Activated T-helper 1 cell treated with anti-CD3 and anti-CD28 coated beads, Interleukin-2, amount 50 U/mL, for 16 hours (primary cell): ENCODE measurements around the gene NODAL.
"Not testable (repeated sequence)": the region's sequence is repeated elsewhere in the genome, so short reads cannot be mapped to it uniquely, and the experiment has no call there.

Experiments used
- DNase-seq, 2 donors: peaks; one replicate each; pipeline ENCODE4 v3.0.0-alpha.2; 2020; ENCODE audit warnings: low read depth in 1 of 2, low spot score in 1 of 2

NODAL gene

DNA sequence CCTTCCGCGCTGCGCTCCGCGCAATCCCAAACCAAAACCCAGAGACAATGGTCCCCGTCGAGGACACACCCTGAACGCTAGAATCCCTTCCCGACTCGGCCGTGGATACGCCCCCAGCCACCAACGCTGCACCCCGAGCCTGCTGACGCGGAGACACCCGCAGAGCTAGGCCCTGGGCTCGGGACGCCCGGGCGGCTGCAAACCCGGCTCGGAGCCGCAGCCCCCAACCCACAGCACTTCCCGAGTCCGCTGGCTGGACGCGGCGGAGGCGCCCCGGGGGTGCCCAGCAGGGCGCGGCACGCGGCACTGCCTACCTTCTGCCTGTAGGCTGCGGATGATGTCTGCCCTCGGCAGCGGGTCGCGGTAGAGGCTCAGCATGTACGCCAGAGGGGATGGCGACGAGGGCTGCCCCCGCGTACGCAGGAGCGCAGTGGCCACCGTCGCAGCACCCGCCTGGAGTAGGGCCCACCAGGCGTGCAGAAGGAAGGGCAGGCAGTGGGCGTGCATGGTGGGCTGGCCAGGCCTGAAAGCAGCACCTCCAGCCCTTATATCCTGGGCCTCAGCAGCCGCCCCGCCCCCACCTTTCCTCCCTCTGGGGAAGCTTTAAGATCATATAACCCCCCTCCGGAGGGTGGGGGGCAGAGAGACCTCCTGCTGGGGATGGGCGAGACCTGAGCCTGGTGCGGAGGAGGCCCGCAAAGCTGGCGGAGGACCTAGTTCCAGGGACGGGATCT, at the start of gene NODAL:
Gene NODAL (minus strand): TSS at position 521 of the 734 bp plus-strand sequence. CDS start 14 bp downstream, at position 507.
- no peak for DNase-seq

DNA sequence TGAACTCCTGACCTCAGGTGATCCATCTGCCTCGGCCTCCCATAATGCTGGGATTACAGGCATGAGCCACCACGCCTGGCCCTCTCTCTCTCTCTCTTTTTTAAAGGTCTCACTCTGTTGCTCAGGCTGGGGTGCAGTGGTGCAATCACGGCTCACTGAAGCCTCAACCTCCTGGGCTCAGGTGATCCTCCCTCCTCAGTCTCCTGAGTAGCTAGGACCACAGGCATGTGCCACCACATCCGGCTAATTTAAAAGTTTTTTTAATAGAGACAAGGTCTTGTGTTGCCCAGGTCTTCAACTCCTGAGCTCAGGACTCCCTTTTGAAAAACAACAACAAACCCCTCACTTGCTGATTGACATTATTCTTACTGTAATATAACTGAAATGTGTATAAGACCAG, 48.7 kb upstream of the NODAL start:
- DNase-seq: no peak

DNA sequence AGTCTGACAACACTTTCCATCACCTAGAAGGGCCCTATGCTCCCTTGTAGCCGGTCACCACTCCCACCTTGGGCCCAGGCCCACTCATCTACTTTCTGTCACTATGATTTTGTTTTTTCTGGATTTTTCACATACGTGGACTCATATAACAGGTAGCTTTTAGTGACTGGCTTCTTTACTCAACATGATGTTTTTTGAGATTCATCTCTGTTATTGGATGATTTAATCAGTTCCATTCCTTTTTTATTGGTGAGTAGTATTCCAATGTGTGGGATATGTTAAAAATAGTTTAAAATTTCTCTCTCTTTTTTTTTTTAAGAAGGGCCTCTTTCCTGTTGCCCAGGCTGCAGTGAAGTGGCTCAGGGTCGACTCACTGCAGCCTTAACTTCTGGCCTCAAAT, 46.3 kb upstream of the NODAL start:
- no peak for DNase-seq

DNA sequence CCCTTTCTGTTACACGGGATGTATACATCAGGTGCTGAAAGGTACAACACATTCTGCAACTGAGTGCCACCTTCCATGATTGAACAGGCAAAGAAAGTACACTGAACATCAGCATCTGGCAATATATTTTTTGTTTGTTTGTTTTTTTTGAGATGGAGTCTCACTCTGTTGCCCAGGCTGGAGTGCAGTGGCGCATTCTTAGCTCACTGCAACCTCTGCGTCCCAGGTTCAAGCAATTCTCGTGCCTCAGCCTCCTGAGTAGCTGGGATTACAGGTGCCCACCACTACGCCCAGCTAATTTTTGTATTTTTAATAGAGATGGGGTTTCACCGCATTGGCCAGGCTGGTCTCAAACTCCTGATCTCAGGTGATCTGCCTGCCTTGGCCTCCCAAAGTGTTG, 42.4 kb upstream of the NODAL start:
- DNase-seq: not testable (repeated sequence)

DNA sequence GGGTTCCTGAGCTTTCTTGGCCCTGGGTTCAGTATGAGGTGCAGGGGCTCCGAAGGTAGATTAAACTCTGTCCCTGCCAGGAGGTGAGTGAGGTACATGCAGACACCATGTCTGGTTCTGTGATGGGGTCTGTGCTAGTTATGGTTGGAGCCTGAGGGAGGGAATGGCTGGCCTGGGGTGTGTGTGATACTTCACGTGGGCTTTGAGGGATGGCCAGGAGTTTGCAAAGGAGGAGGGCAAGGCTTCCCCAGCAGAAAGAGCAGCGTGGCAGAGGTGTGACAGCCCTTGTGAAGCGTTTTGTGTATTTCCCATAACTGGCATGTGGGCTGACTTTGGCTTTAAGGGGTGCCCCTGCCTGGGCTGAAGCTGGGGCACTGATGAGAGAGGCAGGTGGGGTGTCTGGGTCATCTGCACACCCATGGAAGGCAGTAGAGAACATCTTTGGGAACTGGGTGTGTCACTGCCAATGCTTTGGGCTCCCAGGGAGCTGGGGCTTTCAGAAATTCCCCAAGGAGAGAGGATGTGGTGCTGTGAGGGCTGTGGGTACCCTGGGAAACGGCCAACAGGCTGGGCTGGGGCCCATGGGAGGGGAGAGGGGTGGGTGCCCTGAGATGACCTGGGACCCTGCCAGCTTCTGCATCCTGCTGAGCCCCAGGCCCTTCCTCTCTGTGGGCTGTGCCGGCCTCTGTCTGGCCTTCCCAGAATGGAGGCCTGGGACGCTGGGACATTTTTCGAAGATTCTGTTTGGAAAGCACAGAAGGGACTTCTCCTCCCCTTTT, 41.7 kb upstream of the NODAL start:
- DNase-seq: no peak

DNA sequence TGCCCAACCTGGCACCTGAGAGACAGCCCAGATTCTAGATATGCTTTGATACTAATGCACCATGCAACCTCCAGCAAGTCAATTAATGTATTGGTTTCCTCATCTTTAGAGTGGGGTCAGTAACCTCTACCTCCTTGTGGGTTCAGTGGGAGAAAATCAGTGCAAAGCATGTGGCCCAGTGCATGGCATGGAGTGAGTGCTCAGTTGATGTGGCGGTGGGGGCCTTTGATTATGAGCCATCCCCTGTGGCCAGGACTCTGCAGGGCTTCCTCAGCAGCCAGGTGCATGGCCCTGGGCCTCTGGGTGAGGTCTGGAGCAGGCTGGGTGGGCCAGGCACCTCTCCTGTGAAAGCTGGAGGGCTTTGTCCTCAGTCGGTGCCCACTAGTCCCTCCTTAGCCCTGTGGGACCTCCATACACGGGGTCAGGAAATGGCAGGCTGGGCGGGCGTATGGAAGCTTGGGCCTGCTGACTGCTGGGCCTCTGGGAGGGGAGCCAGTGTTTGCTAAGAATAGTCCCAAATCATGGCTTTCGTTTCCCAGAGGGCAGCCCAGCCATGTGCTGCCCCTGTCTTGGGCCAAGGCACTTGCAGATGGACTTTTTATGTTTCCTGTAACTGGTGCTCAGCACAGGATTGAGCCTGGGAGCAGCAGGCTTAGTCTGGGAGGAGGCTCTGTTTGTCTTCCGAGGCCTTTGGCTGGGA, 40.5 kb upstream of the NODAL start:
- DNase-seq: no peak

DNA sequence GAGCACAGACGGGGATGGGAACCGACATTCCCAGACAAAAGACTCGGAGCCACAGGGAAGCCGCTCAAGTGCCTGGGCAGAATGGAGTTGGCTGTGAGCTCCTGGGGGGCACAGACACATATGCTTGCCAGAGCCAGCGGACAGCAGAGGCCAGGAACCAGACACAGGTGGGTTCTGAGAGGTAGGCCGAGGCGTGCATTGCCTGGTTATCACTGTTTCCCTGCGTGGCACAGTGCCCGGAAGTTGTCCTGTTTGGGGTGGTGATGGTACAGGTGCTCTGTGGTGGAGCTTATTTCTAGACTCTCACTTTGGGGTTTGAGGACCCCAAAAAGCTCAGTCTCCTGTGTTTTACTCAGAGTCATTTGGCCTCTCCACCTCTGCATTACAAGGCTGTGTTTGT, 39.6 kb upstream of the NODAL start:
- no peak for DNase-seq

DNA sequence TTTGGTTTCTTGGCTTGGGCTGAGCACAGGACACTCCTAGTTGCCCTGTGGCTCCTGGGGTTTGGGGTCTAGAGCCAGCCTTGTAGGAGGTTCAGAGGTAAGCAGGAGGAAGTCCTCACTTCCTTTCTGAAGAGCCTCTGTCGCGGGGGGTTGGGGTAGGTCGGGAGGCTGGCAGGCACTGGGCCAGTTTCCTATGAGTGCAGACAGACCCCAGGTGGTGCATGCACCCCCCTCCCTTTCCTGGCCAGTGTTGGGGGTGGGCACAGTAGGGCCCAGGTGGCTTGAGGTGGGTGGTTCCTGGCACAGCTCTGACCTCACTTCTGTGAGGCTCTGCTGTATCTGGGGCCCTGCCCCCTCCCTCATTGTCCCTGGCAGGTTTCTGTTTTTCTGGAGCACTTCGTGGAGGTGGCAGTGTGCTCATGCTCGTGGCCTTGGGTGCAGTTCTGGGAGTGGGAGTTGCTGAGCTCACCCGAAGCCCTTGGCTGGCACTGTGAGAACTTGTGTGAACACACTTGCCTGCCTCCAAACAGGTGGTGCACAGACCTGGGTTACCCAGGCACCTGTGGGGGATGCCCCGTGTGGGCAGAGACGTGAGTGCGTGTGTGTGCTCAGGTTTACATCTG, 38.9 kb upstream of the NODAL start:
- no peak for DNase-seq

DNA sequence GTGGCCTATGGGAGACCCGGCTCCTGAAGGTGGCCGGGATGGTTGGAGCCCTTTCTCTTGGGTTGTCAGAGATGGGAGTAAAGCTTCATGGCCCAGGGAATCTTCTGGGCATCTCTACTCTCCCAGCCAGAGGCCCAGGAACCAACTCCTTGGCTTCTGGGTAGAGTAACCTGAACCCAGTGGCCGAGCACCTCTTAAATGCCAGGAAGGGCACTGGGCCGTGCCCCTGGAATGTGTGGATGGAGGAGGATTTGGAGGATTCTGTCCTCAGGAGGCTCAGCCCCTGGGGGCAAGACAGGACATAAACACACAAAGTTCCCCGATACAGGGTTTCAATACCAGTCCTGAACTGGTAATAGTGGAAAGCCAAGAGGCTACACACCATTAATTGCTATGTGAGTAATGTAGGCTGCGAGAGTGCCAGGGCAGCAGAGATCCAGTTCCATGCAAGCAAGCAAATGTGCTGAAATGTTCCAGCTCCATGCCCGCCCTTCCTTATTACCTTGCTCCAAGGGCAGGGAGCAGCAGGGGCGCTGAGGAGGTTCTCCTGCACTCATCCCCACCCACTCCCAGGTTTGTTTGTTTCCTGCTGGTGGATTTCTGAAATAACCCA, 38.3 kb upstream of the NODAL start:
- no peak for DNase-seq

DNA sequence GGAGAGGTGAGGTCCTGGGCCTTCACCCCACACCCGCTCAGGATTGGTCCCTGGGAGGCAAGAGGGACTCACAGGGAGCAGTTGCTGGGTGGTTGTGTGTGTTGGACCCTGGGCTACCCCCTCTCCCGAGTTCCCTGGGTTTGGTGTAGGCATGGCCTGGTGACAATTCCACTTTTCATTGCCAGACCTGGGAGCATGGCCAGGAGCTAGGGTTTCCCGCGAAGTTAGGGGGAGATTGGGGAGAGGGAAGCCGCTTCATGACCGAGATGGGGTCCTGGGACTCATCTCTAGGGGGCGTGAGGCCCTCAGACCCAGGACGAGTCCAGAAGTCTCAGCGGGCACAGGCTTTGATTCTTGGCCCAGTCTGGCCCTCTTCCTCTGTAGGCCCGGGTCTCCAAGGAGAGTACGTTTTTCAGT, 37.7 kb upstream of the NODAL start:
- DNase-seq: no peak

DNA sequence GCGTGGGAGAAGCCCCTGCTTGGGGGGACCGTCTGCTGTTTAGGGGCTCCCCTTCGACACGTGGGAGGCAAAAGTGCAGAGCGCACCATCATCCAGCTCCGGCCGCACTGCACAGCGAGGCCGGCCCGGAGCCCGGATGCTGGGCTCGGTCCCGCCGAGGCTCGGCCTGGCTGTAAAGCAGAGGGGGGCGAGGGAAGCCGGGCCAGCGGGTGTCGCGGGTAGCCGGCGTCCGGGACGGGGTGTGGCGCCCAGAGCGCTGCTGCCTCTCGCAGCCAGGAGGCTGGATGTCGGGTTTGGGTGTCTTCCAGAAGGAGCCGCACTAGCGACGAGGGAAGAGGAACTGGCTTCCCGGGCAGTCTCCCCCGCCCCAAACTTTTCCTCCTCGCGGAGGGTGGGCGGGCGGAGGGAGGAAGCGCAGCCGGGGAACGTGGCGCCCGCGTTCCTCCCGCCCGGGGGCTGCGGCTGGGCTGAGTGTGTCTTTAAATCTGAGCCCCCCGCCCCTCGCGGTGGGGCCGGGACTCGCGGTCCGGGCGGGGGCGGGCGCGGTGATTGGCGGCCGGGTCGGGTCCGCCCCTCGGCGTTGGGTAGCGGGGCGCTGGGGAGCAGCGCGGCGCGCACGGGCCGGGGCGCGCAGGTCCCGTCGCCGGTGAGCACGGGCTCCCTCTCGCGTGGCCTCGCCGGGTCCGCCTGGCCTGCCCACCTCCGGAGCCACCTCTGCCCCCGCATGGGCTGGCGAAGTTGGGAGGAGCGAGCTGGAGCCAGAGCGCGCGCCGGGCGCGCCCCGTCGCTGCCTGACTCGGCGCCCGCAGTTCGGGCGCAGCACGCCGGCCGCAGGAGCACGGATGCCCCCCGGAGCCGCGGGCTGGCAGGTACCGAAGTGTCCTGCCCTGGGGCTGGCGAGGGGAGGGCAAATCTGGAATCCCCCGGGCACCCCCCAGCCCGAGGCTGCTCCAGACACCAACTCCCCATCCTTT, 37.0 kb upstream of the NODAL start, which contains the start of gene PALD1:
Gene PALD1 (plus strand): TSS at position 577 of the 974 bp plus-strand sequence. CDS start 47,185 bp downstream, outside the sequence.
- DNase-seq: peak in 1 of 2 donors; percentile 11

DNA sequence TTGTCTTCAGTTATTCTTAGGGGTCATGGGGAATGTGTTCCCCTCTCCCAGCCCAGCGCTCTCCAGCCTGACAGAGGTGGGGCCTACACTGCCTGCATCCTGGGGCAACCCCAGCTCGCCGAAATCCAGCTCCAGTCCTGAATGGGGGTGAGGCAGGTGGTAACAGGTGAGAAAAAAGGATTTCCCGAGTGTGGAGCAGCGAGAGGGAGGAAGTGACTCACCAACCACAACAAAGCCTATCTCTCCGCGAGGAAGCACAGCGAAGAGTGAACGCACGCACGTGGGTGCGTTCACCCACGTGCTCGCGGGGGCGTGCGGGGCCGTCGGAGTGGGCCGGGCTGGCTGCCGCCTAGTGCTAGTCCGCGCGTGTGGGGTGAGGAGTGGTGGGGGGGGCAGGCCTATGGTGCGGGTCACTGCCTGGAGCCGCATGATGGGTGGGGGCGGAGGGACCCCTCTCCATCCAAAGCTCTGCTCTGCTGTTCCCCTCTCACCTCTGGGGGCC, 36.2 kb upstream of the NODAL start:
- peak; percentile 54 to 64 for DNase-seq

DNA sequence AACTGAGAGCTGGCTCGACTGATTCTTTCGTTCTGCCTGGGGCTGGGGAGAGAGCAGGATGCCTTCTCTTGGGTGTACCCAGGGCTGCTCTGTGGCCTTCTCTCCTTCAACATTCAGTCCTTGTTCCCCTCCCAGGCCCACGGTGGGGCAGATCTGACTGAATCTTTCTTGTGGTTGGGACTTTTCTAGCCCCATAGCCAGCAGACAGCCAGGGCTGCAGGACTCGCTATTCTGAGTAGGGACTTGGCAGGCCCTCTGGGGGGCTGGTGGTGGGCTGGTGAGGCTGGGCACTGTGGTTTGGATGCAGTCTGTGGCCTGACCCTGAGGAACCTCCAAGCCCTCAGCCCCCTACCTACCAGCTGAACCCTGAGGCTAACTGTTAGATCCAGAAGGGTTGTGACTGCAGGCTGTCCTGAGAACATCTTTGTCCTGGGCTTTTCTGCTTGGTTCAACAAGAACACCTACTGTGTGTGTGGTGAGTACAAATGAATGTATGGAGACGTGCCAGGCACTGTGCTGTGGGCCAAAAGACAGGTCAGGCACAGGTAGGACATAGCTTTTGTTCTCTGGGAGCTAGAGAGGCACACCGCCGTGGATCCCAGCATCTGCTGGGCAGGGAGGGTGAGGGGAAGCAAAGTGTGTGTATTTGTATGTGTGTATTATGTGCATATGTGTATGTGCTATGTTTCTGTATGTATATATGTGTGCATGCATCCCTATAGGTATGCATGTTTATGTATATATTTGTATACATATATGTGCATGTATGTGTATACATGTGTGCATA, 35.0 kb upstream of the NODAL start:
- DNase-seq: no peak

DNA sequence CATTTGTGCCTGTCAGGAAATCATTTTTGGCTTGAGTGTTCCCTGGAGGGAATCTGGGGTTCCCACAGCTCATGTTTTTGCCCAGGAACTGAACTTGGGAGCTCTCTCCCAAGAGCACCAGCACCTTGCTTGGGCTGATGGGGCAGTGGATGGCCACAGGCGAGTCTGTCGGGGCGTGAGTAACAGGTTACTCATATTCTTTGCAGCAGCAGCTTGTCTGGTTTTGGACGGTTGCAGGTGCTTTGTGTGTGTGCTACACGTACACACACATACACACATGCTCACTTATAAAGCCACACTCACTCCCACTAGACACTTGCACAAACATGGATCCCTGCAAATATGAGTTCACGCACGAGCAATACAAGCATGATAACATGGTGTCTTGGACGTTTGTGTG, 34.2 kb upstream of the NODAL start:
- DNase-seq: no peak

DNA sequence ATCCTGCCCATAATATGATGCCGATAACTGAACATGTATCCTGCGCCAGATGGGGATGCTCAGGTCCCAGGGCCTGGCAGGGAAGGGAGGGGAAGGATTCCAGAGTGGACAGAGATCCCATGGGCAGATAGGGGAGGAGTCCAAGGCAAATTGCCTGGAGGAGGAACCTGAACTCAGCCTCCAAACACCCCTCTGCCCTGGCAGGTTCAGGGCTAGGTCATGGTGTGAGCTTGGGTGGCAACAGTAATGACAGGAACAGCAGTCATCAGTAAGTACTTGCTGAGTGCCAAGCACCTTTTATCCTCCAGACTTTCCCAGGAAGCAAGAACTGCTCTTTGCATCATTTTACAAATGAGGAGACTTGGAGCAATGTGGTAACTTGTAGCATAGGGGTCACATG, 33.3 kb upstream of the NODAL start:
- DNase-seq: no peak

DNA sequence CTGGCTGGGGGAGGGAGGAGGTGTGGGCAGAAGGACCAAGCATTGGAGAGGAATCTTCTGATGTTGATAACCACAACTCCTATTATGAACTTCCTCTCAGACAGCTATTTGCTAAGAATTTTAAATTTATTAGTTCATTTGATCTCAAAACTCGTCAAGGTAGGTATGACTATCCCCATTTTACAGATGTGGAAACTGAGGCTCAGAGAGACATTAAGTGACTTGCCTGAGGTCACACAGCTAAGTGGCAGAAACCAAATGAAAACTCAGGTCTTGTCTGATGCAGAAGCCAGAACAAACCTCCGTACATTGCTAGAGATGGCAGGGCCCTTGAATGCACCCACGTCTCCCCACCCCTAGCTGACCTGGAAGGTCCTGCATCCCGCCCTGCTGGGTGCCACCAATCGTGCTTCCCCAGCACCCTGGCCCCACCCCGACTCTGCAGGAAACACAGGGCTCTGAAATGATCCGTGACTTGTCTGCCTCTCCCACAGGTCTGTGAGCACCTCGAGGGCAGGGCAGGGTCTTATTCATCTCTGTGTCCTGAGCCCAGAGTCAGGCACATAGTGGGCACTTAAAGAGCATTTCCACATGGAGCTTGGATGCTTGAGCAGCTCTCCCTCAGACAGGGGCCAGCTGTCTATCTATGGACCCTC, 31.4 kb upstream of the NODAL start:
- no peak for DNase-seq

DNA sequence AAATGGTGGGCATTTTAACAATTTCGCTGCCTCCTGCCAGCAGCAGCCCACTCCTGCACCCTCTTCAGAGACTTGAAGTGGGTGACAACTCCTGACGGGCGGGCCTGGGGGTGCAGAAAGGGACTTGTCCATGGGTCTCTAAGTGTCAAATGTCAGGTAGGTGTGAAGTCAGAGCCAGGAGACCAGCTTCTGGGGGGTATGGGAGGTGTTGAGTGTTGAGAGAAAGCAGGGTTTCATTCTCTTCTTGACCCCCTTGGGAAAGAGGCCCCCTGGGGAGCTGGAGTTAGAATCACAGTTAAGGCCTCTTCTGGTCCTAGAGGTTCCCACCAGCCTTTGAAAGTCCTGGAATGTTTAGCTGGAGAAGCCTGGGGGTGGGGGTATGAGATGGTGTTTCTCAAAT, 25.5 kb upstream of the NODAL start:
- DNase-seq: no peak

DNA sequence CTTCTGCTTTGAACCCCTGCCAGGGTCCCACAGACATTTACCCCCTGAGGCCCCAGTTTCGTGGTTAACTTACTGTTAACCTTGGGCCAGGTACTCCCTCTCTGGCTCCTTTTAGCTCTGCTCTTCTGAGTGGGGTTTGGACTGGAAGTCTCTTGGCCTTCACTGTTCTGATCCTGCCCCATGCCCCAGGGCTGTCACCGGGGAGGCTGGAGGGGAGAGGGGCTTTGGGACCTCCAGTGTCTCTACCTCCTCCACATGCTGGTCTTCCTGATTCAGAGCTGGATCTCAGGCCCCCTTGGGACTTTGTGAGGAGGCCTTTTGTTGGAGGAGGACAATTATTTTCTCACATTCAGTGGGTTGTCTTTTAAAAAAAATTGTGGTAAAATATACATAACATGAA, 24.4 kb upstream of the NODAL start:
- DNase-seq: no peak
